ENCODE results near the gene RPS21.
A peak's percentile ranks its signal among the peaks of the same experiment; 100 is the strongest.

The RPS21 gene

DNA sequence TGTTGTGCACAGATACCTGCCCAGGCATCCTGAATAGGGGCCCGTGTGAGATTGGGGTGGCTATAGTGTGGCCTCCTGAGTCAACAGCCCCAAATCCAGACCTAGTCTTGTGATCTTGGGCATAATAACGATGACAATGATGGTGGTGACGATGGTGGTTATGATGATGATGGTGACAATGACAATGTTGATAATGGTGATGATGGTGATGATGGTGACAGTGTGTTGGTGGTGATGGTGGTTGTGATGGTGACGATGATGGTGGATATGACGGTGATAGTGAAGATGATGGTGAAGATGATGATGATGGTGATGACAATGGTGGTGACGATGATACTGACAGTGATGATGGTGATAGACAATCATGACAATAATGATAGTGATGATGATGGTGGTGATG lies 5.1 kb upstream of the RPS21 start:
- H3K27ac ChIP-seq = no peak overlapping the region
- TF ChIP-seq, protein P1, sequence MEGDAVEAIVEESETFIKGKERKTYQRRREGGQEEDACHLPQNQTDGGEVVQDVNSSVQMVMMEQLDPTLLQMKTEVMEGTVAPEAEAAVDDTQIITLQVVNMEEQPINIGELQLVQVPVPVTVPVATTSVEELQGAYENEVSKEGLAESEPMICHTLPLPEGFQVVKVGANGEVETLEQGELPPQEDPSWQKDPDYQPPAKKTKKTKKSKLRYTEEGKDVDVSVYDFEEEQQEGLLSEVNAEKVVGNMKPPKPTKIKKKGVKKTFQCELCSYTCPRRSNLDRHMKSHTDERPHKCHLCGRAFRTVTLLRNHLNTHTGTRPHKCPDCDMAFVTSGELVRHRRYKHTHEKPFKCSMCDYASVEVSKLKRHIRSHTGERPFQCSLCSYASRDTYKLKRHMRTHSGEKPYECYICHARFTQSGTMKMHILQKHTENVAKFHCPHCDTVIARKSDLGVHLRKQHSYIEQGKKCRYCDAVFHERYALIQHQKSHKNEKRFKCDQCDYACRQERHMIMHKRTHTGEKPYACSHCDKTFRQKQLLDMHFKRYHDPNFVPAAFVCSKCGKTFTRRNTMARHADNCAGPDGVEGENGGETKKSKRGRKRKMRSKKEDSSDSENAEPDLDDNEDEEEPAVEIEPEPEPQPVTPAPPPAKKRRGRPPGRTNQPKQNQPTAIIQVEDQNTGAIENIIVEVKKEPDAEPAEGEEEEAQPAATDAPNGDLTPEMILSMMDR (conservative IDR thresholded peaks at IDR 0.05) = no peak

DNA sequence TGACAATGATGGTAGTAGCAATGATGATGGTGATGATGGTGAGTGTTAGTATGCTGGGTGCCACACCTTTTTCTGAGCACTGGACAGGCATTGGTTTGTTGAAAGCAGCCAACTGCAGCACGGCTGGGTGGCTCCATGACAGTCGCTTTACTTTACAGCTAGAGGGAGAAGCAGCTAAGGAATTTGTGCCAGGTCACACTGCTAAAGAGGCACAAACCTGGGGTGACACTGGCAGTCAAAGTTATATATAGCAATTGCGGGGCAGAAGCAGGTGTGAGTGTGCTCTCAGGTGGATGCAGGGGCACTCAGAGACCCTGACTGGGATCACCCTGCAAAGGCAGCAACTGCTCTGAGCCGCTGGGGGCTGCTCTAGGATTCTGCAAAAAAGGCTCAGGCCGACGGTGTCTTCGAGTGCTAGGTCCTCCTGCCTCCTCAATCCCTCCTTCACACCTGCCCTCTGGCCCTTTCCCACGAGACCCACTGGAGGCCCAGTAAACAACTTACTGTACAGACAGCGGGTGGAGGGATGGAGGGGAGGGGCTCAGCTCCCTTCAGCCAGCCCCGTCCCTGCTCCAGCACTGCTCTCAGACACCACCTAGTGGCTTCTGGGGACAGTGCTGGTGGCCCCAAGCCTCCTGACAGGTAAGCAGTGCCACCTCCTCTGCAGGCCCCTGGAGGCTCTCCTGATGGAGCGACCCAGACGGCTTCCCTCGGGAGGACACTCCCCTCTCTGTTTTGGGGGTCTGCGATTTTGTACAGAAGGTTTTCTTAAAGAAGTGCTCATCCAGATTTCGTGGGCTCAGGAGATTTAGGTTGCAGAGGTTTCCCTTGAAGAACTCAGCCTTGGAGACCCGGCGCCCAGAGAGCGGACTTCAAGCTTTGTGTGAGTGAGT lies 4.4 kb upstream of the RPS21 start:
- TF ChIP-seq, protein P1 (conservative IDR thresholded peaks at IDR 0.05) = peak; percentile 98
- H3K27ac ChIP-seq = no peak overlapping the region

DNA sequence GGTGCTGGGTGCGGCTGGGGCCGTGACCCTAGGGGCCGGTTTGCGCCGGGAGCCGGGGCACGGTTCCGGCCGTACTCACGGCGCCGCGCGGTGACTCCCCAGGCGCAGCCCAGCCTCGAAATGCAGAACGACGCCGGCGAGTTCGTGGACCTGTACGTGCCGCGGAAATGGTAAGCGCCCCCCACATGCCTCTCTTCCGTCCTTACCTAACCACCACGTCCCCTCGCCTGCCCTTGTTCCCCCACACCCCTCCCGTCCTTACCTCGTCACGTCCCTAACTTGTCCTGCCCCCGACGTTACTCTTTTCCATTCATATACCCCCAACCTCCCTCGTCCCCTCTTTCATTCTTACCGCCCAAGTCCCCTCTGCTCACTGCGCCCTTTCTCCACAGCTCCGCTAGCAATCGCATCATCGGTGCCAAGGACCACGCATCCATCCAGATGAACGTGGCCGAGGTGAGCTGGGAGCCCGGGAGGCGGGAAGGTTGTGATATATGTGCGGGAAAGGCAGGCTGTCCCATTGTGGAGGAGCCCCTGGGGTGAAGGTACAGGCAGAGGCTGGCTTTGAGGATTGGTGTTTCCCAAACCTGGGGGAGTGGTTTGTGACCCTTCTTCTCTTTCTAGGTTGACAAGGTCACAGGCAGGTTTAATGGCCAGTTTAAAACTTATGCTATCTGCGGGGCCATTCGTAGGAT lies 463 bp downstream of the RPS21 start:
- H3K27ac ChIP-seq = peak overlapping the region; percentile 92
- TF ChIP-seq, protein P1 (conservative IDR thresholded peaks at IDR 0.05) = no peak

DNA sequence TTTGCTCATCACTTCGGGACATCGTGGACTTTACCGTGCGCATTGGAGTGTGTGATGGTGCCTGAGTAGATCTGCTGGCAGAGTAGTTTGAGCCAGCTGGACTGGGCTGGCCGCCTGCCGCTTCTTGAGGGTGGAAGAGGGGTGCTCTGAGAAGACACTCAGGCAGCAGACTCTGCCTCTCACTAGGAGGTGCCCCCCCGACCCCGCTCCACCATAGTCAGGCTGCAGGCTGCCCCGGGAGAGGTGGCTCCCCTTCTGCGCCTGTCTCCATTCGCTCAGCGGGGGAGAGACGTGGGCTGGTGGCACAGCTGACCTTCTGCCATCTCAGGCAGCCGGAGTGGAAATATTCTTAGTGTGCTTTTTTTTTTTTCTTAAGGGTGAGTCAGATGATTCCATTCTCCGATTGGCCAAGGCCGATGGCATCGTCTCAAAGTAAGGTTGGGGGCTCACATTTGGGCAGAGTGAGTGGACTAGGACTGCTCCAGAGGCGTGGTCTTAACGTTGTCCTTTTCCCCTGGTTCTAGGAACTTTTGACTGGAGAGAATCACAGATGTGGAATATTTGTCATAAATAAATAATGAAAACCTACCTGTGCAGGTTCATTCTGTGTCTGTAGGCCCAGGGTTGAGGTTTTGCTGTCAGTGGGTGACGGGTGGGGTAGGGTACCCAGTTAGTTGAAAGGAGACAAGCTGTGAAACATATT lies 1.2 kb downstream of the RPS21 start:
- peak overlapping the region; percentile 92 for H3K27ac ChIP-seq
- TF ChIP-seq, protein P1 (conservative IDR thresholded peaks at IDR 0.05) = no peak

DNA sequence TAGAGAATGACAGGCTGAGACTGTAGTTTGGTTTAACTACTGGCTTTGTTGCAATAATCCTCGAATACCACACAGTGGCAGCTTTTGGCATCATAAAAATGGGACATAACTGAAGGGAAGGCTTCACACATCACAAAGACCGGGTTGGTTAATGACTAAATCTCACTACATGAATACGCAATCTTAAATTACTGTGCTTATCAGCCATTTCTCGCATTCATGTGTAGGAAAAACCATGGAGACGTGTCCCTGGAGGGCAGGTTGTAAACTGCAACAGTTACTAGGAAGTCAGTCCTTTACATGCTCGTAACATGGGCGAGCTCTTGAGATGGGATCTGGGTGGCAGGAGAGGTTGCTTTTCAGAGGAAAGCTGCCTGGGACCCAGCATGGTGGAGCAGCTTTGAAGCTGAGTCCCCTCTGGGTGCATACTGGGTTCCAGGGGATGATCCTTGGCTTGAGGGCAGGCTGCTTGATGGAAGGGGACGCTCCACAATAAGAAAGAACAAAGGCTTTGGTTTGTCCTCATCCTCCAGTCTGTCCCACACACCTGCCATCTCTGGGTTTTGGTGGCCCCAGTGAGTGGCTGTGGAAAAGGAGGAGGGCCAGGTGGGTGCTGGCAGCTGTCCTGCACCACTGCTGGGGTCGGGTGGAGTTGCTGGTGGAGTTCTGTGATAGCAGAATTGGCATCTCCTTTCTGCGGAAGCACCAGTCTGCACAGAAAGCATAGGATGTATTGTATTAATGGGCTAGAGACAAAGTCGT lies 2.1 kb downstream of the RPS21 start:
- peak overlapping the region; percentile 92 for H3K27ac ChIP-seq
- TF ChIP-seq, protein P1 (conservative IDR thresholded peaks at IDR 0.05) = peak; percentile 20; the same call in 1 of the 2 replicates

DNA sequence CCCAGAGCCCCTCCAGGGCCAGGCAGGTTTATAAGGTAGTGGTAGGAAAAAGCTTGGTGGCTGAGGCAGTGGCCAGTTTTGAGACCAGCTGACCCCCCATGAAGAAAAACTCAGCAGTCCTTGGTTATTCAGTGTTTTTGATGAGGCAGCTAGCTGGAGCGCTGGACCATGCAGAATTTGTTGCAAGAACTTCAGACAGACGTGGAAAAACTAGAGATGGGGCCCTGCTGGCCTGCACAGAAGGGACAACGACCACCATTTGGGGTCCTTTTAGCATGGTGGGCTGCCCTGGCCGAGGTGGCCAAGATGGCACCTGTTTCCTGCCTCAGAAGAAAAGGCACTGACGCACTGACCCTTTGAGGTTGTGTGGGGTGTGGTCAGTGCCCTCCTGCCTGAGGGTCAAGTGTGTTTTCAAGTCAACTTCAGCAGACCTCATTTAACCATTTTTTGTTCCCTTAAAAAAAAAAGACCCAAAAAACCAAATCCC lies 2.7 kb downstream of the RPS21 start:
- H3K27ac ChIP-seq = peak overlapping the region; percentile 92
- TF ChIP-seq, protein P1 (conservative IDR thresholded peaks at IDR 0.05) = no peak
